Spleen (tissue), 7 donors: ENCODE results near the gene TMEM88.

Experiments used
- CTCF ChIP-seq, 11 experiments: fragments of 200-600 bp in 7 of 11; fragments of 450-650 bp in 4 of 11; sonication (generic) in 4 of 11; IDR thresholded peaks in 8 of 11; conservative IDR thresholded peaks in 3 of 11; 1 replicate in 7 of 11; 2 replicates in 4 of 11; pipeline versions ENCODE4 v1.4.0 to v1.8.0; 2016 to 2021; ENCODE audit warnings: antibody characterized with exemption in 11 of 11, inconsistent platforms in 4 of 11, mild to moderate bottlenecking in 1 of 11
- POLR2A ChIP-seq, 3 donors: fragments of 450-650 bp; IDR thresholded peaks; one replicate each; pipeline ENCODE4 v1.5.1; 2017; ENCODE audit warnings: antibody characterized with exemption in 3 of 3, mild to moderate bottlenecking in 1 of 3
- donor health status: DM: no; HTN: no; CAD: no; lungs with moderate emphysema.
- donor health status: DM: no; HTN: no; CAD: no.
- donor health status: DM: no; HTN: no; CAD: no.

DNA sequence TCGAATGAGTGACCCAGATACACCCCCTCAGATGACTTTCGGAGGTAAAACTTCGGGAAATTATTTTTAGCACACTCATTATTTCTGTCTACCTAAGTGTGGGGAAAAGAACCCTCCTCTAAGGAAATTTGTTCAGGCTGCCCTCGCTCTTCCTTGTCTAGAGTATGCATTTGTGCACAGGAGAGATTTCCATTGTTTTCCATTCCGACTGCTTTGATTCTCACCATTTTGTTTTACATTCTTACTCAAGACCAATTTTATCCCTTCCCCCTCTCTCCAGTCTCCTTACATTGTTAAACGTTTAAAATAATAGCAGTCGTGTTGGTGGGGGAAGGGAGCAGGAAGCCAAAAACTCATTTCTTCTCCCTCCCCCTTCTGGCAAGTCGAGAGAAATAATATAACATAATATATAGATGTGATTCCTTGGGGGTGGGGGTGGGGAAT lies 32.2 kb downstream of the TMEM88 start:
- peak in 1 of 11 experiments; percentile 30 for TF ChIP-seq CTCF (IDR thresholded peaks at IDR 0.05 in 8 of 11, conservative IDR thresholded peaks at IDR 0.05 in 3 of 11)
- no peak for TF ChIP-seq POLR2A (IDR thresholded peaks at IDR 0.05)
